Activated T-cell treated with anti-CD3 and anti-CD28 coated beads for 48 hours (primary cell): Measurements from ENCODE around the gene IGFBP4.
"Not testable (repeated sequence)": the region's sequence is repeated elsewhere in the genome, so short reads cannot be mapped to it uniquely, and the experiment has no call there.

Experiments used
- DNase-seq: peaks from one replicate; pipeline ENCODE4 v3.0.0-alpha.2; 2020; ENCODE audit warnings: low read depth

Gene IGFBP4

DNA sequence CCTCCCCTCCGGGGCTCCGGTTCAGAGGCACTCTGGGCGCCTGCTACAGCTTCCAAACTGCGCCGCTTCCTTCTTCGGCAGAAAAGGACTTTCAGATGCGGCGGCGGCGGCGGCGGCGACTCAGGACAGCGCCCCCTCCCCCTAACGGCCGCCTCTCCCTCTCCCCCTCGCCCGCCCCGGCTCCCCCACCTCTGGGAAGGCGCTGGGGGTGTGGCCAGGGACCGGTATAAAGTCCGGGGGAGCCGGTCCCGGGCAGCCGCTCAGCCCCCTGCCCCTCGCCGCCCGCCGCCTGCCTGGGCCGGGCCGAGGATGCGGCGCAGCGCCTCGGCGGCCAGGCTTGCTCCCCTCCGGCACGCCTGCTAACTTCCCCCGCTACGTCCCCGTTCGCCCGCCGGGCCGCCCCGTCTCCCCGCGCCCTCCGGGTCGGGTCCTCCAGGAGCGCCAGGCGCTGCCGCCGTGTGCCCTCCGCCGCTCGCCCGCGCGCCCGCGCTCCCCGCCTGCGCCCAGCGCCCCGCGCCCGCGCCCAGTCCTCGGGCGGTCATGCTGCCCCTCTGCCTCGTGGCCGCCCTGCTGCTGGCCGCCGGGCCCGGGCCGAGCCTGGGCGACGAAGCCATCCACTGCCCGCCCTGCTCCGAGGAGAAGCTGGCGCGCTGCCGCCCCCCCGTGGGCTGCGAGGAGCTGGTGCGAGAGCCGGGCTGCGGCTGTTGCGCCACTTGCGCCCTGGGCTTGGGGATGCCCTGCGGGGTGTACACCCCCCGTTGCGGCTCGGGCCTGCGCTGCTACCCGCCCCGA, at the start of gene IGFBP4:
Gene IGFBP4, plus strand, starts transcription at position 255 of the 792 bp plus-strand sequence. Its CDS starts 286 bp downstream, at position 541.
- peak; percentile 64 for DNase-seq

DNA sequence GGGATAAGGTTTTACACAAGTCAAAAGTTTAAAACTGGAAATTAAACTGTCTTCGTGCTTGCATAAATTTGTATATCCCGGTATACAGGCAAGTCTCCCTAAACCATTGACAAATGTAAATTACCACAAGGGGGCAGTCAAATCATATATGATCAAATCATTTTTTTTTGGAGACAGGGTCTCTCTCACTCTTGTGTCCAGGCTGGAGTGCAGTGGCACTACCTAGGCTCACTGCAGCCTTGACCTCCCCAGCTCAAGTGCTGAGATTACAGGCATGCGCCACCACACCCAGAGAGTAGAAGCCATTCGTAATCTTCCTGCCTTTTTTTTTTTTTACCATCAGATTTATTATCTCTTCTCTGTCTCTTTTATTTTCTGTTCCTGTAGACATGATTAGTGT, 44.1 kb upstream of the IGFBP4 start:
- no peak for DNase-seq

DNA sequence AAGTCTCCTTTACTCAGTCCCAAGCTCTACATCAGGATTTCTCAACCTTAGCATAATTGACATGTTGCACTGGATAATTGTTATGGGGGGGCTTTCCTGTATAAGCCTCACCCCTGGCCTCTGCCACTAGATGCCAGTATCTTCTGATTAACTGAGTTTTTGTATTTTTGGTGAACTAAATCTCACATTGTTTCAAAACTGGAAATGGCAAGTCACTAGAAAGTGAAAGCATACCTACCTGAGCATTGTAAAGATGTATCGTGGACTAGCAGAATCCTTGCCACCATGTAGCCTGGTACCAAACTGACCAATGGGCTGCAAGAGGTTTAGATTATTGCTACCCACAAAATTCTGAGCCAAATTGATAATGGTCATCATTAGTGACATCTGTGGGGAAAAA, 40.6 kb upstream of the IGFBP4 start:
- DNase-seq: no peak

DNA sequence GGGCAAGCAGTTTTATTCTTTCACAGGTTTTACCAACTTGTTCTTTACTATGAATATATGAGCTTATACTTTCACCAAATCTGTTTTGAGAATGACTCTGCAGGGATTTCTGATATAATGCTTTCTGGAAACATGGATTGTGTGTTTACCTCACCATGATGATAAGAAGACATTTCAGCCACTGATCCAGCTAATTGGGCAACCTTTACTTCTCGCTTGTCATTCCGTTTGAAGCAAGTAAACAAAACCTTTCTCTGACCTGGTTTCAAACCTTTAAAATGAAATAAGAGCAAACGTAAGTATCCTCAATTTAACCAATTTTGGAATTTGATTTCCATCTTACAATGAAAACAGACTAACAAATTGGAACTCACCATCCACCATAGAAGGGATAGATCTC, 39.2 kb upstream of the IGFBP4 start:
- no peak for DNase-seq

DNA sequence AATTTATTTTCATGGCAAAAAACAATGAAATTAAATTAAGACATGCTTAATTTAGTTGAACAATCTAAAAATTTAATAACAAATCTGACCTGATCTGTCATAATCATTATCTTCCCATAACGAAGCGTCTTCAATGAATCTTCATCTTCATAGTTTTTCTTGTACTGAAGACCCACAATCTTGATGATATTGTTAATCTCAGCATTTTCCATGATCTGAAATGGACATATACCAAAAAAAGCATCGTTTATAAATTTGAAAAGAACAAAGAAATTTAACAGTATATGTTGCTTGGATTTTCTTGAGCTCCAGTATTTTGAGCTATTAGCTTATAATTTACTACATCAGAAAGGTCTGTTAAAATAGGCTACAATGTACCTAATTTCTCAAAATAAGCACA, 35.8 kb upstream of the IGFBP4 start:
- no peak for DNase-seq

DNA sequence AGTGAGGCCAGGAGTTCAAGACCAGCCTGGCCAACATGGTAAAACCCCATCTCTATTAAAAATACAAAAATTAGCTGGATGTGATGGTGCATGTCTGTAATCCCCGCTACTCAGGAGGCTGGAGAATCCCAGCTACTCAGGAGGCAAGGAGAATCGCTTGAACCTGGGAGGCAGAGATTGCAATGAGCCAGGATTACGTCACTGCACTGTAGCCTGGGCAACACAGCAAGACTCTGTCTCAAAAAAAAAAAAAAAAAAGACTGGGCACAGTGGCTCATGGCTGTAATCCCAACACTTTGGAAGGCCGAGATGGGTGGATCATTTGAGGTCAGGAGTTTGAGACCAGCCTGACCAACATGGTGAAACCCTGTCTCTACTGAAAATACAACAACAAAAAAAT, 33.7 kb upstream of the IGFBP4 start:
- DNase-seq: not testable (repeated sequence)

DNA sequence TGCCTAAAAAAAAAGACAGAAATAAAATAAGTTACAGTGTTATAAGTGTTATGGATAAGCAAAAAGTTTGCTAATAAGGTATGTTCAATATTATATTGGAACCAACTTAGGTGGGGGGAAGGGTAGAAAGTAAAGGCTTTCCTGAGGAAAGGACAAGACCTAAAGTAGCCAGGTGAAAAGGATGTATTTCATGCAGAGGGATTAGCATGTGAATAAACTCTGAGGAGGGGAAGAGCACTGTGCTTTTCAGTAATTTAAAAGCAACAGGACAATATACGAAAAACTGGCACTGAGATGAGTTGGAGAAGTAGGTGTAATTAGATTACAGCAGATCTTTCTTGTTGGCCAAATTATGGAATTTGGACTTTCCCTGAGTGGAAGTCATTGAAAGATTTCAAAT, 33.2 kb upstream of the IGFBP4 start:
- DNase-seq: no peak

DNA sequence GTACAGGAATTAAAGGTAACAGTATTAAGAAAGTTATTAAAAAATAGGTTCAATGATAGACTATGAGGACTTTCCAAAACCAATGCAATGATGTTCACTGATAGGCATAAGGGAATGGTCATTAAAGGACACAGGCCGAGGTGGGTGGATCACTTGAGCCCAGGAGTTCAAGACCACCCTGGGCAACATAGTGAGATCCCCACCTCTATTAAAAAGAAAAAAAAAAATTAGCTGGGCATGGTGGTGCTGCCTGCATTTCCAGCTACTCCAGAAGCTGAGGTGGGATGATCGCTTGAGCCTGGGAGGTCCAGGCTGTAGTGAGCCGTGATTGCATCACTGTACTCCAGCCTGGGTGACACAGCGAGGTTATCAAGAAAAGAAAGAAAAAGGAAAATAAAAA, 31.4 kb upstream of the IGFBP4 start:
- no peak for DNase-seq

DNA sequence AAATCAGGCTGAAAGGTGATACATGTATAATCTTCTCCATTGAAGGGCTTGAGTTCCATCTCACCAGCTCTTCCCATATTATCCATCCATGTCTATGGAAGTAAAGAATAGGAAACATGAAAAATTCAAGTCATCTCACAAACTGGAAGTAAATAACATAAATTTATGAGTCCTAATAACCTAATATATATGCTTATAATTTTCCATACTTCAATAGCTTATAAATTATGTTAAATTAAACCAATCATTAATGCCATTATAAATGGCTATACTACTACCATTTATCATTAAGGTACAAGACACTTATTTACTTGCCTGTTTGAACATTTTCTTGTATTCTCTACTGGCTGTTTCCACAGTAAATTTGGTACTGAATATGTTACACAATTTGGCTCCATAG, 30.4 kb upstream of the IGFBP4 start:
- no peak for DNase-seq

DNA sequence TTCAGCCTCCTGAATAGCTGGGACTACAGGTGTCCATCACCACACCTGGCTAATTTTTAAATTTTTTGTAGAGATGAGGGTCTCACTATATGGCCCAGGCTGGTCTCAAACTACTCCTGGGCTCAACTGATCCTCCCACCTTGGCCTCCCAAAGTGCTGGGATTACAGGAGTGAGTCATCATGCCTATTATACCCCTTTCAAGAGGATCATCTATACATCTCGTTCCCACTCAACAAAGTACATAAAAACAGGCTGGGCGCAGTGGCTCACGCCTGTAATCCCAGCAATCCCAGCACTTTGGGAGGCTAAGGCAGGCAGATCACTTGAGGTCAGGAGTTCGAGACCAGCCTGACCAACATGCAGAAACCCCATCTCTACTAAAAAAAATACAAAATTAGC, 28.9 kb upstream of the IGFBP4 start:
- DNase-seq: not testable (repeated sequence)

DNA sequence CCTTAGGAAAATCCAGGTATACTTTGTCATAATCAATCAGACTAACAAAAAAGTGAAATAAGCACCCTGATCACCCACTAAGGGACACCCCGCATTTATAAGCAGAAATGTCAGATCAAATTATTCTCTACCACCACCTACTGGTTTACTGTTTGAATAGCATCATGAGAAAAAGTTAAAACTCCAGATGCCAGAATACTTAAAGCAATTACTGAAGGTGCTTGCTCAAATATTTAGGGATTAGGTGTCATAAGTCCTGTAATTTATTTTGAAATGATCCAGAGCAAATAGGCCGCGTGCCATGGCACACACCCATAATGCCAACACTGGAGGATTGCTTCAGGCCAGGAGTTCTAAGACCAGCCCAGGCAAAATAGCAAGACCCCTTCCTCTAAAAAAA, 27.9 kb upstream of the IGFBP4 start:
- no peak for DNase-seq

DNA sequence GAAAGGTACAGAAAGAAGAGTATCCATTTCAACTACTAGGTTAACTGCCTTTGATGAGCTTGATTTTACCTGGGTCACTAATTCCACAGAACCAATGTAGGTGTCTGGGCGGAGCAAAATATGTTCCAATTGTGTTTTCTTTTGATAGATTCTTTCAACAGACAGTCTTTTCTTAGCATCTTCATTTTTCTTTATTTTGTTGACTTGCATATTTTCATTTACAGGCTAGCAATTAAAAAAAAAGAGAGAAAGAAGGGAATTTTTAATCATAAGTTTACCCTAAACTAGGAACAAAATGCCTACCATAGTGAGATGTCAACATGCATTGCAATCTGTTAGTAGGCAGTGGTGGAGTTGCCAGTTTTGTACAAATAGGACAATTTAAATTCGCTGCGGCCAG, 26.6 kb upstream of the IGFBP4 start:
- DNase-seq: no peak

DNA sequence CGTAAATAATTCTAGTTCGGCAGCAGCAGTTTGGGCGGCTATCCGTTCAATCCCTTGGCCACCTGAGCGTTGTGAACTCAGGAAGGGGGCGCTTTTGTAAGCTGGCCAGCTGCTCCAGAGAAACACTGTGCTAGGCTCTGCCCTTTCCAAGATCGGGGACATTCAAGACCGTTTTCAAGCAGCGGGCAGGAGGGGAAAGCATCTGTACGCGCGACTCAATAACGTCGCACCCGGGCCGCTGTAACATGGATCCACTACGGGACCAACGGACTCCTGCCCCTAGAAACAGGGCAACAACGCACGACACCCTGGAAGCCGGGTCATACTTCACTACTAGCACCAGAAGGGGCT, 26.0 kb upstream of the IGFBP4 start:
- DNase-seq: no peak

DNA sequence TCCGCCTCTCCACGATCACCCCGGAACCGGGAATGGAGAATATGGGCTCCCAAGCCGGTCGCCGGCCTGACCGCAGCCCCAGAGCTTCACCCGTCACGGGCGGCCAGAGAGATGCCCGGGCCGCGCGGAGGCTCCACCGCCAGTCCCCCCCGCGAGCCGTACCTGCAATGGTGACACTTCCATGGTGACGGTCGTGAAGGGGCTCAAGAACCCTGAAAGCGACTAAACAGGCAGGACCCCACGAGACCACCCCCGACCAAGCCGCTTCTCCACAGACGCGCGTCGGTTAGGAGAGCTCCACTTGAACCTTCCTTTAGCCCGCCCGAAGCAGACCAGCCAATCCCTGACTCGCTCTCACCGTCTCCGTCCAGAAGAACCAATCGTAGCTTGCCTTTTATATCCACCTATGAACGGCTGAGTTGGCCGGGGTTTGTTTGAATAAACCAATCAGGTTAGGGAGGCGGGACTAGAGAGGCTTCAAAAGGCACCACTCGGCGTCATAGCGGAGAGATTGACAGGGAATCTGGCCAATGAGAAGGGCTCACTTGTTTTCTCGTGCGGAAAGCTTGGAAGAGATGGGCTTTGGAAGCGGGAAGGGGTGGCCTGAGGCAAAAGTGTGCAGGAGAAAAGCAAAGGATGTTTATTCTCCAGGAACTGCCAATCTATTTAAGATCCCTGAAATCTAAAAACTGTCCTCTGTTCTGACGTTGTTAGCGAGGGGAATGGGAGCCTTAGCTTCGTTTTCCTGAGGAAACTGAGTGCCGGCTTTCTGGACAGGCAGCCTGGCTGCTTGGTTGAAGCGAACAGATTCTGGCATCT, 25.4 kb upstream of the IGFBP4 start, which contains the start of gene TOP2A:
Gene TOP2A, minus strand, starts transcription at position 288 of the 819 bp plus-strand sequence. Its CDS starts 105 bp downstream, at position 183.
- DNase-seq: peak; percentile 90

DNA sequence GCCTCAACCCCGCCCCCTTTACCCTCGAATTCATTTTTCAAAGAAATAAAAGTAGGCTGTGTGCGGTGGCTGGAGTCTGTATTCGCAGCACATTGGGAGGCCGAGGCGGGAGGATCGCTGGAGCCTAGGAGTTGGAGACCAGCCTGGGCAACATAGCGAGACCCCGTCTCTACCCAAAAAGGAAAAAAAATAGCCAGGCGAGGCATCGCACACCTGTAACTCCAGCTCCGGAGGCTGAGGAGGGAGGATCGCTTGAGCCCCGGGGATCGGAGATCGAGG, 24.9 kb upstream of the IGFBP4 start:
- DNase-seq: no peak

DNA sequence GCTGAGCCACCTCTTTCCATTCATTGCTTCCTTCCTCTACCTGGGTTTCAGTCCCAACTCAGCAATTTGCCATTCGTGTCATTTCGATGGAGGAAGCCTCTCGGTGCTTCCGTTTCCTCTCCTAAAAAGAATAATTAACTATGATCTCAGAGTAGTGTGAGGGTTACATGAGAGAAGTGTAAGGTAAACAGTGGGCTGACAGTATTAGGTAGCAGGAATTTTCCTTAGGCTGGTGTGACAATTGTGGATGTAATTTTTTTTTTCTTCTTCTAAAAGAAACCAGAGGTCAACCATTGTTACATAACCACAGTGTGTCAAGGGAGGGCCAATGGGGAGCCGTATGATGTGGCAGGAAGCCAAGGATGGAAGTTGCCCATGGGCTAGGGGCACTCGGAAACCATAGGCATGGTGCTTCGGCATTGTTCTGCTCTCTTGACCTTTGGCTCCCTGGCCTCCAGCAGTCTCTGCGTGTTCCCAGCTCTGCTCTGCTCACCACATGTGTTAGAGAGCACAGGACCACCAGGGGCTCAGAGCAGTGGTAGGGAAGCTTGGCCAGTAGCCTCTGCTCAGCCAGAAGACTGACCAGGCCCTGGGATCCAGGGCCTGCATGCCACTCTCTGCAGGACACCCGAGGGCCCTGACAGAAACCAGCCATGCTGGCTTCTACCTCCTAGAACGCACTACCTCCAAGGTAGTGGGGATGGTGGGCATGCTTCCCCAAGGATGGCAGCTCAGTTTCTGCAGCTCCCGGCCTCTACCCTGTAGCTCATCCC, 23.5 kb upstream of the IGFBP4 start:
- no peak for DNase-seq

DNA sequence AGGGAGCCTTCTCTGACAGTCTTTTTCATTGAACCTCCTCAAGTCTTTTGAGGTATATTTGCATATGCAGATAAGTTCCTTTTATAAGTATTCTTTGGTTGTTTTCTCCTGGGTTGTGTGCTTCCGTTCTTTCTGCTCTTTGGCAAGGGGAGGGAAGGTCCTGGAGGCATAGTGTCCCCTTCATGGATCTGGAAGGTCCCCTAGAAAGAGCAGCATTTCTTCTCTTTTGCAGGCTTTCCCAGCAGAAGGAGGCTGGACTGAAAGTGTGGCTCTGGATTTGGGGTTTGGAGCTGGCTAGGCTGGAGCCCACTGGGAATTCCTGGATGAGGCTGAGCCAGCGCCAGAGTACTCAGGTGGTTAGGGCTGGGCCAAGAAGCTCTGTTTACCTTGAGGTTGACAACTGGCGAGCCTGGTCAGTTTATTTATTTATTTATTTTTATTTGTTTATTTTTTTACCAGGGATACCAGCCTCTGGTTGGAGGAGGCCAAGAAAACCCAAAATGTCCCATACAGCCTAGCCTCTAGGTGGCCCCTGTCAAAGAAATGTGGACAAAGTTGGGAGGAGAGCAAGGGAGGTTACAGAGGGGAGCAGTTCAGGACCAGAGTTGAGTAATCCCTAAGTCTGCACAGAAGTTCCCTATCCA, 20.1 kb upstream of the IGFBP4 start:
- no peak for DNase-seq

DNA sequence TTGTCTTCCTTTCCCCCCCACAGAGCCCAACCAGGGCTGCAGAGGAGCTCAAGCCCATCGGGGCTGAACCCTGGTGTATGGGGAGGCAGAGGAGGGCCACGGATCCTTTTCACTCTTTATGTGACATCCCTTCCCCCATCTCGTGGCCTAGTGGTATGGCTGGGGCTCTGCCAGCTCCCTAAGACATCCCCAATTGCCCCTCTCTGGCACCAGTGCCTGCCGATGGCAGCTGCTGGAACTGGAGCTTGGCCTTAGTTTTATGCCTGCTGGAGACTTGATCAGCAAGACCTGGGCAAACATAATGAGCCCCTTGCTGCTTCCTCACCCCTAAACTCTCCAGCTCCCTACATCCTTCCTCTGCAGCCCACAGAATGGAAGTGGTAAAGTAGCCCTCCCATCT, 17.5 kb upstream of the IGFBP4 start:
- DNase-seq: no peak

DNA sequence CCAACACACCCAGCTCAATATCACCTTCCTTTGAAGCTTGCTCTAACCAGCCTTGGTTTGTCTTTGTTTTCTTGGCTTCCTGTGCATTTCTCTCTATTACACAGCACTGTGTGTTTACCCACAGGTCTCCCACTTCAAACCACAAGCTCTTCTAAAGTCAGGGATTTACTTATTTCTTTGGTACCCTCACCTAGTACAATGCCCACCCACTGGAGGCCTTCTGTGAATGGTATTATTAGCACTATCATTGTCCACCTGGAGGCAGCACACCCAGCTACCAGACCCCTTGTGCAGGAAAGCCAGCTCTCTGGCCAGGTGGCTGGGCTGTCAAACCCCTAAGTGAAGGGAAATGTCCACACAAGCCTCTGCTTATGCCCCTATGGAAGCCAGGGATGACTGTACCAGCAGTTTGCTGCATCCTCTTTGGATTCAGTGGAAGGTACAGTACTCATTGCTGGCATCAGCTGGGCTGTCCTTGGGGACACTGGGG, 16.2 kb upstream of the IGFBP4 start:
- no peak for DNase-seq

DNA sequence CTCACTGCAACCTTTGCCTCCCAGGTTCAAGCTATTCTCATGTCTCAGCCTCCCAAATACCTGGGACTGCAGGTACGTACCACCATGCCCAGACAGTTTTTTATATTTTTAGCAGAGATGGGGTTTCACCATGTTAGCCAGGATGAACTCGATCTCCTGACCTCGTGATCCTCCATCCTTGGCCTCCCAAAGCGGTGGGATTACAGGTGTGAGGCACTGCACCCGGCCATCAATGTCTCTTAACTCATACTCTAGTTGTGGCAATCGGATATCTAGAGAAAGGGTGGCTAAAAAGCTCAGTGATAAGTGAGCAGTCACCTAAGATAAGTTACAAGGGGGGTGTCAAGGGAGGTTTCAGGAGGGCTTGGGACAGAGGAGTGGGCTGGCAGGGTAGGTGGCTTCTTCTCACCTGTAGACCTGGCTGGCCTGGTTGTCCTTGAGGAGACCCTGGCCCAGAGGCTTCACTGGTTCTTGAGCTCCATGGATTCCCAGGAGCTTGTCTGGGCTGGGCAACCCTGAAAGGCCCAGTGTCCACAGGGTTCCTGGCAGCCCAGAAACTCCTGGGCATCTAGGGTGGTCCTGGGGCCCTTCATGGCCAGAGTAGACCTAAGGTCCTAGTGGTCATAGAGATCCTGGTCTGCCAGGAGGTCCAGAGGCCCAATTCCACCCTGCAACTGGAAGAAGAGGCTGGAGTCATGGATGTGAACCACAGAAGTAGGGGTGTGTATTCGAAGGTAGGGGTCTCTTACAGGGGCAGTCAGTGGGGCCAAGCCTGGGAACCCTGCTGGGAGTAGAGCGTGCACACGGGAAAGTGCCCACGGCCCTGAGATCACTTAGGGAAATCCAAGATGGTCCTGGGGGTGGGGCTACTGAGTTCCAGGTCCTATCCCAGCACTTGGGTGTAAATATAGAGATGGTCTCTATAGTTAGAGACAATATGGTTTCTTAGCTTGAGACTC, 12.7 kb upstream of the IGFBP4 start:
- no peak for DNase-seq

DNA sequence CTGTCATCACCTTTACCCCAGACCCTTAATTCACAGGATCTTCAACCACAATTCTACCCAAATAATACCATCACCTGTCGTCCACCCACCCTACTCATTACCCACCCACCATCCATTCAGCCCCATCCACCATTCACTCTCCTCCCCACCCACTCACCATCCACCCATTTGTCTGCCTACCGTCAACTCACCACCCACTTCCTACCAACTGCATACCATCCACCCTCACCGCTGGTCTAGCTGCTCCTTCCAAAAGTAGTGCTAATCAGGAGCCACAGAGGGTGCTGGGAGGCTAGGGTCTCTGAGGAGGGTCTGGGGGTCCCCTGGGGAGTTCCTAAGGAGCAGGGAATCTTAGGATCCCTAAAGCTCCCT, 12.0 kb upstream of the IGFBP4 start:
- no peak for DNase-seq
